AG09319 (cell line): ENCODE data around the gene NKPD1.
"Not testable (repeated sequence)": the region's sequence is repeated elsewhere in the genome, so short reads cannot be mapped to it uniquely, and the experiment has no call there.

Experiments used
- DNase-seq: peaks from one replicate; pipeline ENCODE4 v3.0.0-alpha.2; 2010; ENCODE audit warnings: low read depth; ENCODE audit errors: extremely low read depth
- CTCF ChIP-seq: IDR thresholded peaks from 2 replicates; pipeline ENCODE4 v1.5.1; 2011; ENCODE audit warnings: low read depth, mild to moderate bottlenecking, inconsistent platforms, low read length, moderate library complexity

Gene NKPD1

GRCh38 chr19:45122832-45123231, 38.0 kb downstream of the NKPD1 start:
- no peak for DNase-seq
- TF ChIP-seq CTCF, result no peak

GRCh38 chr19:45121827-45122345, 38.9 kb downstream of the NKPD1 start:
- TF ChIP-seq CTCF, result no peak
- no peak for DNase-seq

GRCh38 chr19:45119582-45119981, 41.2 kb downstream of the NKPD1 start:
- DNase-seq, result no peak
- no peak for TF ChIP-seq CTCF

GRCh38 chr19:45118591-45119355, 42.0 kb downstream of the NKPD1 start:
- not testable (repeated sequence) for DNase-seq

GRCh38 chr19:45118106-45118505, 42.7 kb downstream of the NKPD1 start:
- no peak for TF ChIP-seq CTCF
- no peak for DNase-seq

GRCh38 chr19:45117671-45118070, 43.1 kb downstream of the NKPD1 start:
- TF ChIP-seq CTCF, result no peak
- DNase-seq, result no peak

GRCh38 chr19:45117167-45117594, 43.6 kb downstream of the NKPD1 start:
- no peak for TF ChIP-seq CTCF
- DNase-seq, result no peak
